IMR-90 (cell line): Measurements from ENCODE around the gene ATF1.

Experiments
- BHLHE40 ChIP-seq: fragments of 150-350 bp; IDR thresholded peaks from 2 replicates; pipeline ENCODE4 v1.6.1; 2016; ENCODE audit warnings: mild to moderate bottlenecking, low read depth, low read length
- CHD1 ChIP-seq: IDR thresholded peaks from 2 replicates; pipeline ENCODE4 v1.6.1; 2012; ENCODE audit warnings: low read depth, low read length, improper control_type of control experiment
- ELK1 ChIP-seq: fragments of 150-350 bp; IDR thresholded peaks from 2 replicates; pipeline ENCODE4 v1.6.1; 2016; ENCODE audit warnings: low read depth, mild to moderate bottlenecking, low read length, moderate library complexity, borderline replicate concordance
- FOS ChIP-seq: fragments of 150-350 bp; IDR thresholded peaks from 2 replicates; pipeline ENCODE4 v1.6.1; 2016; ENCODE audit warnings: low read depth, low read length
- MAFK ChIP-seq: IDR thresholded peaks from 2 replicates; pipeline ENCODE4 v1.6.1; 2012; ENCODE audit warnings: low read depth, low read length, improper control_type of control experiment
- POLR2A ChIP-seq: IDR thresholded peaks from 2 replicates; pipeline ENCODE4 v1.6.1; 2012; ENCODE audit warnings: mild to moderate bottlenecking, low read depth, low read length
- RAD21 ChIP-seq: IDR thresholded peaks from 2 replicates; pipeline ENCODE4 v1.6.1; 2012; ENCODE audit warnings: low read length, improper control_type of control experiment
- RCOR1 ChIP-seq: IDR thresholded peaks from 2 replicates; pipeline ENCODE4 v1.6.1; 2012; ENCODE audit warnings: mild to moderate bottlenecking, low read length, improper control_type of control experiment; ENCODE audit not compliant: insufficient replicate concordance
- RFX5 ChIP-seq: IDR thresholded peaks from 2 replicates; pipeline ENCODE4 v1.8.0; 2012; ENCODE audit warnings: low read depth, mild to moderate bottlenecking, low read length, moderate library complexity
- SMC3 ChIP-seq: fragments of 150-350 bp; IDR thresholded peaks from 2 replicates; pipeline ENCODE4 v1.6.1; 2016; ENCODE audit warnings: low read depth, mild to moderate bottlenecking, antibody characterized with exemption, low read length, moderate library complexity
- TF ChIP-seq, protein P1 (sequence below): conservative IDR thresholded peaks from 2 replicates; pipeline ENCODE4 v1.5.1; 2012; ENCODE audit warnings: mild to moderate bottlenecking, low read depth, low read length, improper control_type of control experiment

- TF ChIP-seq SMC3 = no peak
- TF ChIP-seq POLR2A = no peak
- TF ChIP-seq, protein P1, sequence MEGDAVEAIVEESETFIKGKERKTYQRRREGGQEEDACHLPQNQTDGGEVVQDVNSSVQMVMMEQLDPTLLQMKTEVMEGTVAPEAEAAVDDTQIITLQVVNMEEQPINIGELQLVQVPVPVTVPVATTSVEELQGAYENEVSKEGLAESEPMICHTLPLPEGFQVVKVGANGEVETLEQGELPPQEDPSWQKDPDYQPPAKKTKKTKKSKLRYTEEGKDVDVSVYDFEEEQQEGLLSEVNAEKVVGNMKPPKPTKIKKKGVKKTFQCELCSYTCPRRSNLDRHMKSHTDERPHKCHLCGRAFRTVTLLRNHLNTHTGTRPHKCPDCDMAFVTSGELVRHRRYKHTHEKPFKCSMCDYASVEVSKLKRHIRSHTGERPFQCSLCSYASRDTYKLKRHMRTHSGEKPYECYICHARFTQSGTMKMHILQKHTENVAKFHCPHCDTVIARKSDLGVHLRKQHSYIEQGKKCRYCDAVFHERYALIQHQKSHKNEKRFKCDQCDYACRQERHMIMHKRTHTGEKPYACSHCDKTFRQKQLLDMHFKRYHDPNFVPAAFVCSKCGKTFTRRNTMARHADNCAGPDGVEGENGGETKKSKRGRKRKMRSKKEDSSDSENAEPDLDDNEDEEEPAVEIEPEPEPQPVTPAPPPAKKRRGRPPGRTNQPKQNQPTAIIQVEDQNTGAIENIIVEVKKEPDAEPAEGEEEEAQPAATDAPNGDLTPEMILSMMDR = no peak
- no peak for TF ChIP-seq CHD1
- TF ChIP-seq RAD21 = no peak
- TF ChIP-seq RCOR1 = no peak
- TF ChIP-seq RFX5 = no peak
- no peak for TF ChIP-seq BHLHE40
- TF ChIP-seq FOS = no peak
- no peak for TF ChIP-seq ELK1
- no peak for TF ChIP-seq MAFK
These were observed 8.6 kb downstream of the ATF1 start for GRCh38 chr12:50772470-50772869.
